Right renal pelvis (tissue), 4 donors: ENCODE data around the gene VSIG2. TPM values are rescaled to one million over a fixed set of nuclear protein-coding genes. Genes with fewer than 3 reads are reported as not detected.

Experiments
- DNase-seq, 4 donors: peaks; one replicate each; pipeline ENCODE4 v3.0.0-alpha.2; 2013; ENCODE audit warnings: low read depth in 4 of 4, low spot score in 3 of 4, missing footprints in 1 of 4
- polyA plus RNA-seq, 4 donors: library from polyadenylated mRNA; unstranded; fragments of 120-200 nt; gene quantifications; one replicate each; pipeline ENCODE4 v1.2.1, GENCODE V29; 2013; ENCODE audit not compliant: insufficient read length in 4 of 4

The VSIG2 gene
- polyA plus RNA-seq, 4 donors = 5.2 to 17.1 (median 11.2) TPM

- no peak for DNase-seq
These were observed 14.1 kb upstream of the VSIG2 start for GRCh38 chr11:124766156-124766555.

GRCh38 chr11:124763156-124763947 lies 11.3 kb upstream of the VSIG2 start:
- peak in 2 of 4 donors; percentile 76 for DNase-seq

DNA sequence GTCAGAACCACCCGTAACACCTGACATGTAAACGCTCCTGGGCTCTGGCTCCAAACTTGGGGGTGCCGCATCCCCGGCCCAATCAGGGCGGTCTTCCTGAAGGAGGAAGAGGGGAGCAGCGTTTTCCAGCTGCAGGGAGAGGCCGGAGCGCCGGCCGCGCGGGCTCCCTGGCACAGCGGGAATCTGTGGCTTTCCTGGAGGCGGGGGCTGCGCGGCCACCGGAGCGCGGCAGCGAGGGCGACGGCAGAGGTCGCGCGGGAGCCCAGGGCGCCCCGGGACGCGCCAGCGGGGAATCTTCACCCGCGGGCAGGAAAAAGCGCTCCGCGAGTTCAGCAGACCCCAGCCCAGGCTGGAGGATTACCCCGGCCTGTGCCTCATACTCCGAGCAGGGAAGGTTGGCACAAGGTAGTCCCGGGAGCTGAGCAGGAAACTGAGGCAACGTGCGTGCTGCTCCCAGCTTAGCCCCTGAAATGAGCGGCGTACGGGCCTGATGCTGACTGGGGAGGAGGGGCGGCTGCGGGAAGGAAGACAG lies 10.6 kb upstream of the VSIG2 start:
- no peak for DNase-seq

DNA sequence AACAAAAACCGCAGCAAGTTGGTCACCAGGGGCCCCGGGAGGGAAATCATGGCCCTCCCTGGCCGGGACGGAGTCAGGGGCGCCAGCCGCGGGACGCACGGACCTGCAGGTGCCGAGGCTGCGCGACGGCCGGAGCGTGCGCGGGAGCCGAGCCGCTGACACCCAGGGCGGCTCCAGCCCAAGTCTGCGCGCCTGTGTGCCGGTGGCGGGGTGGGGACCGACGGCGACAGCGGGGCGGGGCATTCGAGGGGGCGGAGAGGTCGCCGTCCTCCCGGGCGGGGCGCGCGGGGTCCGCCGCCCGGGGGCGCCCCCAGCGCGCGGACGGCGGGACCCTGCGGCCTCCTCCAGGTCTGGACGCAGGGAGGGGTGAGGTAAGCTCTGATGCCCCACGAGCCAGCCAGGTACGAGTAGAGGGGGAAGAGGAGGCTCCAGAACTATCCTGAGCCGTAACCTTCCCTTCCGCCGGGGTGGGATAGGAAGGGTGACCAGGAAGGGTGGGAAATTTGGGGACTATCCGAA lies 10.1 kb upstream of the VSIG2 start, which contains the start of gene ESAM:
TSS of gene ESAM (minus strand) at position 186 of the 519 bp plus-strand sequence. CDS start at position 50, 136 bp downstream.
- no peak for DNase-seq

- DNase-seq = no peak
These were observed 9.4 kb upstream of the VSIG2 start for GRCh38 chr11:124761301-124762104.

DNA sequence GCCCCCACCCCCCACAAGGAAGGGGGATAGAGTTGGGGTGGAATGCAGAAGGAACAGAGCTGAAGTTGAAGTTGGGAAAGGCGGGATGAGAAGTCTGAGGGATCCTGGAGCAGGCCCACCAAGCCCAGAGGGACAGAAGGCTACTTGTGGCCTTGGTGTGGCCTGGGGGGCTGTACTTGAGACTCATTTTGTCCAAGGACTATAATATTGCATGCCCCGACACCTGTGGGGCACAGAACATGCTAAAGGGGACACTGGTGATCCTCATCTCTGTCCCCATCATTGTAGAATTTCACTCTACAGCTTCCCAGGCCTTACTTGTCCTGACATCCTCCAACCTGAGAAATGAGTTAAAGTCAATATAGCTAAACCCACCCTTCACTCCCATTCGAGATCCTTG lies 8.8 kb upstream of the VSIG2 start:
- no peak for DNase-seq

- DNase-seq = no peak
These were observed 8.2 kb upstream of the VSIG2 start for GRCh38 chr11:124760205-124760652.

- DNase-seq = no peak
These were observed 7.5 kb upstream of the VSIG2 start for GRCh38 chr11:124759266-124760204.

DNA sequence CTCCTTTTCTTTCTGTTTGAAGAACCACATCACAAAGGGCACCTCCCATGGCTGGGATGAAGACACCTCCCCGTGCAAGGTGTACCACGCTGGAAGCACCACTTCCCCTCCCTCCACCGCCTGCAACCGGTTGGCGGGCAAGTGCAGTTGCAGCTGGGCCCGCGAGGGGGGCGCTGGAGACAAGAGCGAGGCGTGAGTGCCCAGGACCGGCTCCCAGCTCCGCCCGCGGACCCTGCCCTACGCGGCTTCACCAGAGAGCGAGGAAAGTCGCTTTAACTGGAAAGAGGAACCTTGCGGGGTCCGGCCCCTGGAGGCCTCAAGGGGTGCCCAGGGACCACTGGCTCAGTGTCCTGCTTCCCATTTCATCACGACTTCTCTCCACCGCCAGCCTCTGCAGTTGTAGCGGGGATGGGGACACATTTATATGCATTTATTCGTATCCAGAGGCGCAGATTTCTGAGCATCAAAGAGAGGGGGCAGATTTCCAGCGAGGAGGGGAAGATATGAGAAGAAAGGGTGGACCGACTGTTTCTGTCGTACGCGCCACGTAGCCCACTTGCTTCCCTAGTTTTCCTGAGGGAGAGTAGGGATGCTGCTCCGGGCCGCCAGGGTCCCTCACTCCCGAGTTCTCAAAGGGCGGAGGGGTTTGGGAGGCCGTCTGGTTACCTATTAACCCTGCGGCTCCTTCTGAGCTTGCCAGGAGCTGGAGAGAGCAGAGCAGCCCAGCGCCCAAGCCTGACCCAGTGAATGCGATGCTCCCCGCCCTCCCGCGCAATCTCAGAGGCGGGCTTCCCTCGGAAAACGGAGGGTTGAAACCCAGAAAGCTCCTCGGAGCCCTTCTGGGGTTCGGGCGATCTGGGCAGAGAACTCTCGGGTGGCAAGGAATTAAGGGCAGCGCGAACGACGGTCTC lies 6.6 kb upstream of the VSIG2 start:
- peak in 1 of 4 donors; percentile 60 for DNase-seq

GRCh38 chr11:124757320-124757719 lies 5.3 kb upstream of the VSIG2 start:
- DNase-seq = no peak

GRCh38 chr11:124756753-124757227 lies 4.7 kb upstream of the VSIG2 start:
- DNase-seq = no peak

DNA sequence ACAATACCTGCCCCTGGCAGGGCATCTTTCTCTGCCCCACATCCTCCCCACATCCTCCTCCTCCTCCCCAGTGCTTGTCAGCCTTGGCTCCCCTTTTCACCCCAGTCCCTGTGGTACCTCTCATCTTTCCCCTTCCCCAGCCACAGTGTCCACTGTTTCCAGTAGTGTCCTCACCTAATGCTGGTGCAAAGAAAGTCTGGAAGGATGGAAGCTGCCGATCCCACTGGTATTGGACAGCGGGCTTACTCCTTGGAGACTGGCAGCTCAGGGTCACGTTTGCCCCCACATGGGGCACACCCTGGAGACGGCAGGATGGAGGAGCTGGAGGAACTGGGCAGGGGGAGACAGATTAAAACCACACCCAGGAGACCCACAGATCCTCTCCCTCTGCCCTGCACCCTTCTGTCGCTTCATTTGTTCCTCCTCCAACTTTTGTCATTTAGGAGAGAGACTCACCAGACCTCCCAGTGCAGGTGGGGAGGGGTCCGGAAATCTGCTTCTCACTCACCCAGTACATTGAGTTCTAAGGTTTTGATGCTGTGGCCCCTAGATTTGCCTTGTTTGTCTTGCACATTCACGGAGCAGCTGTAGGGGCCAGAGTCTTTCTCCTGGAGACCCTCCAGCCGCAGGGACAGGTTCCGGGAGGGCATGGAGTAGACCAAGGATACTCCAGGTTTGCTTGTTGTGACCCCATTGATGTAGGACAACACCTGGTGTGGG lies 4.1 kb upstream of the VSIG2 start:
- no peak for DNase-seq

GRCh38 chr11:124754710-124755109 lies 2.7 kb upstream of the VSIG2 start:
- no peak for DNase-seq

- no peak for DNase-seq
These were observed 2.3 kb upstream of the VSIG2 start for GRCh38 chr11:124754309-124754708.

- DNase-seq = no peak
These were observed 1.6 kb upstream of the VSIG2 start for GRCh38 chr11:124753624-124754023.

- no peak for DNase-seq
These were observed 1.1 kb upstream of the VSIG2 start for GRCh38 chr11:124753205-124753604.

GRCh38 chr11:124752471-124753102 lies 532 bp upstream of the VSIG2 start:
- DNase-seq = no peak

GRCh38 chr11:124751391-124751740 lies 689 bp downstream of the VSIG2 start:
- no peak for DNase-seq
